HG03175 (cell line): ENCODE results near the gene BCL2.

Experiments
- ATAC-seq: cut with Tn5 transposase; IDR thresholded peaks from one replicate; pipeline ENCODE4 v1.9.1; 2021; ENCODE audit warnings: mild to moderate bottlenecking, moderate library complexity; ENCODE audit not compliant: unreplicated experiment

The BCL2 gene

GRCh38 chr18:63186520-63187222 lies 132.9 kb downstream of the BCL2 start:
- no peak for ATAC-seq

DNA sequence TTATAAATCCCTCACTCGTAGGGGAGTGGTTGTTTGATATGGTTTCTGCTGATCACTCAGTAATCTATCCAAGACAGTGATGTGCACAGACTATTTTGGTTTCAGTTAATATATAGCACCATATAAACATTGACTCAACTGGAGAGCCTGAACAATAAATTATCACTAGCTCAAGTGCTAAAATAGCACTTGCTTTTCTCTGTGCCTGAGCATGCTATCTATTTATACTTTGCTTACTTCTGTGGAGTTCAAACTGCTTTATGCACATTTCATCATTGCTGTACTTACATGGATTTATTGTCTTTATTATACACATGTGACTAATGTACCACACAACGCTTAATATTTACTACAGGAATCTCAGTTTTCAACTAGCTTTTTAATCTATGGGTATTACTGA lies 133.6 kb downstream of the BCL2 start:
- ATAC-seq: peak; percentile 29

DNA sequence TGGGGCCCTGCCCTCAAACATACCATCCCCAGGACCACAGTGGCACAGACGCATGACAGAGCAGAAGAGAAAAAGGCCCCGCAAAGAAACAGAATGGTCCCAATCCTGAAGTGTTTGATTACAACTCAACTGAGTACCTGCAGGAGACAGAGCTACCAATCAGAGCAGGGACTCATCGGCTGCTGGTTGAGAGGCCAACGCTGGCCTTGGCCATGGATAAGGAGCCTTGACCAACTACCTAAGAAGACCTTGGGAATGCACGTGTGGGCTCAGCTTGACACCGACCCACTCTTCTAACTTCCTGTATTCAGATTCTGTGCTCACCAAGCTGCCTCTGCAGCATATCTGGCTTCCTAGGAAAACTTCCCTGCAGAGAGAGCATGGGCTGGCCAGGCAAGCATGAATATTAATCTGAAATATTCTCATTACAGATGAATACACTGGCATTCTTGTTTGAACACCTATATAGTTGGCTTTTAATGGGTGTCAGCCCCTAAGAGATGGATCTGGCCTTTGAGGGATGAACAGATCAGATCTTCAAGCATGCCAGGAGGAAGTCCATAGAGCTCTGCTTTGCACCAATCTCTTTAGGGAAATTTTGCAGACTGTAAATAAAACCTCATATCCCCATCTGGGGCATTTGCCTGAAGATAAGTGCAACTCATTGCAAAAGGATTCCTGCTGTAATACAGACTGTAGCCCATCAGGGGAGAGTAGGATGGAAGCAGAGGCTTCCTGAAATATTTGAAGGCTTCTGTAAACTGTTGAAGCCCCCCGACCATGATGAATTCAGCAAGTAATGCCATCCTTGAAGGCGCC lies 135.4 kb downstream of the BCL2 start:
- ATAC-seq: no peak

DNA sequence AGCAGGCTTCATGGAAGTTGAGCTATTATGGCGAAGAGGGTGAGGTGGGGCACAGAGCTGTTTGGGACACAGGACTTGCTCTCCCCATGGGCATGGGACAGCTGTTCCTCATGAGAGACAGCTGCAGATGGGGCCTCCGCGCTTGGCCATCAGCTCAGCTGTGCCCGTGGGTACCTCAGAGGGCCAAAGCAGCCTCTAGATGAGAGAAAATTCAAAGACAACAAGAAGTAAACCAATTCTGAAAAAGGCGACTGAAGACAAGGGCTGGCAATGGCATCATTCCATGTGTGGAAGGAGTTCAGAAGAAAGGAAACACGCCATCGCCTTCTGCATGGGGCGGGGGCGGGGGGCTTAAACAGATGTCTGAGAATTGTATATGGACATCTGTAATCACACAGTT lies 136.2 kb downstream of the BCL2 start:
- ATAC-seq: no peak

- ATAC-seq: no peak
Observed at GRCh38 chr18:63182861-63183260, 136.7 kb downstream of the BCL2 start.

- ATAC-seq: no peak
Observed at GRCh38 chr18:63182310-63182772, 137.2 kb downstream of the BCL2 start.

DNA sequence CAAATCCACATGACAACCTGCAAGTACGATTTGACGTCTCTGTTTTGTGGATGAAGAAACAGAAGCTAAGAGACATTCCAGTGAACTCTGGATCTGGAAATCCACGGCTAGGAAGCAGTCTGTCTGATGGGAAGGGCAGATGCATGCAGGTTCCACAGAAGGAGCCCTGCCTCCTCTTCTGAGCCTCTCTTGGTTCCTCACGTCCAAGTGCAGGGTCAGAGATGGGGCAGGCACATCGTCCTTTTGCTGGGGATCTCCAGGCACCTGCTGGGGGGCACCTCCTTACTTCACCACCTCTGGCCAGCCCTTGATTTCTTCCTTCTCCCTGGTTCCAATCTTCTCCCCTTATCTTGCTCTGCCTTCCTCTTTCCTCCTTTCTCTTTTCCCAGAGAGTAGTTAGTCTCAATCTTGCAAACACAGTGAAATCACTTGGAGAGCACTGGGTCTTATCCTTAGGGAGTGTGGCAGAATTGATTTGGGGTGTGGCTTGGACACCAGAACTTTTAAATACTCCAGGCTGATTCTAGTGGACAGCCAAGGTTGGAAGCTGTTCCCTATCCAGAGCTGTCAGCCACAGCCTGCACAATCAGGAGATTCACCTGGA lies 137.8 kb downstream of the BCL2 start:
- ATAC-seq: no peak

DNA sequence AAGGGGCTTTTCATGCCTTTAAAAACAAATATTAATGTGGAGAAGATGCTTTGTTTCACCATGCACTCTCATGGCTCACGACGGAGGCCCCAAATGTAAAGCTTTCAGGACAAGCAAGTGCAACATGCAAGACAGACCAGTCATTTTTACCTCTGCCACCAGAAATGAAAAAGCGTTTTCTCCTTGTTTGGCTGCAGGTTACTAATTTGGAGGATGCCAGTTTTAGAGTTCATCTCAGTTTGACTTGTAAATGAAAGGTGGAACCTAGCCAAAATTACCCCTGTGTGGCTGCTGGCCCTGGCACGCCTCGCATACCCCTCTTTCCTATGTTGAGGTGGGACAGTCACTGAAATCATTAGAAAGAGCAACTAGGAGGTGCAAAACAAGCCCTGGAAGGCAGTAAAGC lies 138.6 kb downstream of the BCL2 start:
- peak; percentile 49 for ATAC-seq

GRCh38 chr18:63180321-63180720 lies 139.2 kb downstream of the BCL2 start:
- ATAC-seq: no peak

DNA sequence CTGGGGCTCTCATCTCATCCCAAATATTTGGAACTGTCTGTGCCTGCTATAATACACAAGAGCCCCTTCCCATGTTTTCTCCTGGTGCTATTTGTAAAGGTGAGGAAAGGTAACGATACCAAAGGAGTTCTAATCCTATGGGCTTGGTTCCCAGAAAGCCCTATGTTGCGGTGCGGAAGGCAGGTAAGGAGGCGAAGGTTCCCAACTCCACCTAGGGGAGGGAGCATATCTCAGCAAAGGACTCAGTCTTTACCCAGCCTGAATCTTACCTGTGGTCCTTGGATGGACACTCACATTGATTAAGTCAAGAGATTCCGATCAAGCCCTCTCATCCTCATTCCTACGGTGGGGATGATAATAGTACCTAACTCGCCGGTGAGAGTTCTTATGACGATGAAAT lies 140.1 kb downstream of the BCL2 start:
- no peak for ATAC-seq

DNA sequence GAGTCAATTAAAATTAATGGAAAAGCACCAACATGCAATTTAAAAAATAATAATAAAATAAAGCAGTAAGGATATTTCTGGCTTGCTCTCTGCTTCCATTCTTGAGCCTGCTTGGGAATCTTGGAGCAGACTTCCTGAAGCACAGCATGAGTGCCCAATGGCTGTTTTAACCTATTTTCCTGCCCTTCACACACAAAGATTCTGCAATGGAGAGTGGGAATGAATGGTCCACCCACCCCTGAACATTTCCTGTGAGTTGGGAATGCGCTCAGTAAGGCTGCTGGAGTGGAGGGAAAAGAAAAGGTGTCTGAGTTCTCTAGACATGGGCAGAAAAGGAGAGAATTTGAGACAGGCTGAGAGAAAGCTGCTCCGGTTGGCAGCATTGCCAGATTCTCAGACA lies 140.6 kb downstream of the BCL2 start:
- ATAC-seq: no peak

- ATAC-seq: no peak
Observed at GRCh38 chr18:63177919-63178821, 141.4 kb downstream of the BCL2 start.

GRCh38 chr18:63177259-63177658 lies 142.3 kb downstream of the BCL2 start:
- no peak for ATAC-seq

GRCh38 chr18:63175264-63175663 lies 144.3 kb downstream of the BCL2 start:
- no peak for ATAC-seq

DNA sequence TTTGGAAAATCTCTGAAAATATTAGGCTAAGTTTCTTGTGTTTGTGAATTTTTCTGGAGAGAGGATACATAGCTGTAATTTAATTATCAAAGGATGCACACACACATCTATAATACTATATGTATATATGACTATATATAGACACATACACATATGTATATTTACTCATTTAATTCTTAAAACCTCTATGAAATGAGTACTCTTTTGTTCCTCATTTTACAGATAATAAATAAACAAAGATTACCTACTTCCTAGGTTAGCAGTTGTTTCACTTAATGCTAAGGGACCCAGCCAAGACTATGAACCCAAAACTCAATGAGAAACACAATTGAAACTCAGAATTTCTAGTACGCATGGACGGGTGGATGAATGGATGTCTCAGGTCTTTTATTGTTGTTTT lies 145.6 kb downstream of the BCL2 start:
- ATAC-seq: no peak

DNA sequence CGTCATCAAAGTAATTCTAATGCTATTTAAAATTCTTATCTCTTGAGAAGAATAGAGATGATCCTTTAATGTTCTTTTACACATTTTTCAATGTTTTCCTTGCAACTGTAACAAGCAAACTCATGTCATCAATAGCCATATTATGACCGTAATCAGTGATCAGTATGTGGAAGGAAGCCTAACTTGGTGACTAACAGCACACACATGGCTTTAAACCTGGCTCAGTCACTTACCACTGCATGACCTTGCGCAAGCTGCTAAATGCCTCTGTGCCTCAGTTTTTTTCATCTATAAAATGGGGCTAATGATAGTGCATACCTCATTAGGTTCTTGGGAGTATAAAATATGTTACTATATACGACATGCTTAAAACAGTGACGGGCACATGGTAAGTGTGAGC lies 149.7 kb downstream of the BCL2 start:
- ATAC-seq: no peak

GRCh38 chr18:63168287-63168686 lies 151.3 kb downstream of the BCL2 start:
- no peak for ATAC-seq

- no peak for ATAC-seq
Observed at GRCh38 chr18:63166142-63166541, 153.4 kb downstream of the BCL2 start.

DNA sequence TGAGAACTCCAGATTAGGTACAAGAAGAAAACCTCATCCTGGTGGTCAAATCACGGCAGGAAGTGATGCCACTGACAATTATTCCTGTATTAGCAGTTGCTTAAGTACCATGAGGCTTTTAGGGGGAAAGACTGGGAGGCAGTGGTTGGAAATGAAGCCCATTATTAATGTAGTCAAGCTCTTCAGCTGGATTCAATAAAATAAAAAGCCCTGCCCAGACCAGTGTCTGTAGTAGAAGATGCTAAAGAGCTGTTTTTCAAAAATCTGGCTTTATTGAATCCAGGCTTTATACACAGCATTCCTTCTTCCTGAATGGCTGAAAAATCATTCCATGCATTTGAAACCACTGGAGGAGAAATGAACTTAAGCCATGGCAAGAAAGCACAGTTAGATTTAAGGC lies 155.2 kb downstream of the BCL2 start:
- ATAC-seq: no peak

DNA sequence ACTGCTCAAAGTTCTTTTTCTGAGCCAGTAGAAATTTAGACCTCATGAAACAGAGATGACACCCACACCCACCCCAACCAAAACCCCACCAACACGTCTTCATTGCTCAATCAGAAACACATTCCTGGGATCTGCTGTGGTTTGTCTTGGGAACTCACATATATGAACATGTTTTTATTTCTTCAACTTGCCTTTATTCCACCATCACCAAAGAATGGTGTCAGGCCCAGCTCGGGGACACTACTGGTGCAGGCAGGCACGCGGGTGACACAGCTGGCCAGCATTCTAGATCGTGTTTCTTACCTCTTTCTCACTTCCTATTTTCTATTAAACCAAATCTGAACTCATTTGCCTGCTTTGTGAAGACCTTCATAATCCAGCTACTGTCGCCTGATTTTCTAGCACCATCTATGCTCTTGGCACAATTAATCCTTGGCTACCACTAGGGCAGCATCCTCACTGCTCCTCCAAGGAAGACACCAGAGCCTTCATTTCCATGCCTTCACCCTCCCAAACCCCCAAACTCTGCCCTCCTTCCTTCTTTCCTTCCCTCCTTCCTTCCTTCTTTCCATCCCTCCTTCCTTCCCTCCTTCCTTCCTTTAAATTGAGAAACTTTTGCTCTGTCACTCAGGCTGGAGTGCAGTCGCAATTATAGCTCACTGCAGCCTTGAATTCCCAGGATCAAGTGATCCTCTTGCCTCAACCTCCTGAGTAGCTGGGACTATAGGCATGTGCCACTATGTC lies 157.1 kb downstream of the BCL2 start:
- ATAC-seq: peak; percentile 40
